Ectodermal cell (in vitro differentiated cells): Measurements from ENCODE around the gene GNG14.
A peak's percentile ranks its signal among the peaks of the same experiment; 100 is the strongest.
"Not testable (repeated sequence)": the region's sequence is repeated elsewhere in the genome, so short reads cannot be mapped to it uniquely, and the experiment has no call there.

ENCODE experiments used
- H3K27ac ChIP-seq: 2 replicates; pipeline ENCODE4 v1.7.0; 2013; ENCODE audit warnings: mild to moderate bottlenecking, low read depth, low read length; ENCODE audit not compliant: insufficient read depth, poor library complexity, severe bottlenecking
- H3K27me3 ChIP-seq: 2 replicates; pipeline ENCODE4 v1.7.0; 2013; ENCODE audit warnings: mild to moderate bottlenecking, low read length; ENCODE audit not compliant: insufficient read depth, control insufficient read depth, poor library complexity, severe bottlenecking
- H3K36me3 ChIP-seq: one replicate; pipeline ENCODE4 v1.7.0; 2013; ENCODE audit warnings: low read length; ENCODE audit not compliant: control insufficient read depth, insufficient read depth
- H3K4me1 ChIP-seq: one replicate; pipeline ENCODE4 v1.7.0; 2013; ENCODE audit warnings: low read length; ENCODE audit not compliant: control insufficient read depth, insufficient read depth
- H3K4me3 ChIP-seq: 2 replicates; pipeline ENCODE4 v1.7.0; 2013; ENCODE audit warnings: low read depth, low read length, control low read depth; ENCODE audit not compliant: insufficient read depth
- H3K9me3 ChIP-seq: 2 replicates; pipeline ENCODE4 v1.7.0; 2013; ENCODE audit warnings: mild to moderate bottlenecking, low read length, moderate library complexity; ENCODE audit not compliant: control insufficient read depth
- WGBS, 2 experiments: methylation state at CpG; one replicate each; pipeline ENCODE4 v1.1.7; 2013; ENCODE audit warnings: missing lambda C conversion rate in 2 of 2; 5-methylcytosine and 5-hydroxymethylcytosine counted together

The GNG14 gene

DNA sequence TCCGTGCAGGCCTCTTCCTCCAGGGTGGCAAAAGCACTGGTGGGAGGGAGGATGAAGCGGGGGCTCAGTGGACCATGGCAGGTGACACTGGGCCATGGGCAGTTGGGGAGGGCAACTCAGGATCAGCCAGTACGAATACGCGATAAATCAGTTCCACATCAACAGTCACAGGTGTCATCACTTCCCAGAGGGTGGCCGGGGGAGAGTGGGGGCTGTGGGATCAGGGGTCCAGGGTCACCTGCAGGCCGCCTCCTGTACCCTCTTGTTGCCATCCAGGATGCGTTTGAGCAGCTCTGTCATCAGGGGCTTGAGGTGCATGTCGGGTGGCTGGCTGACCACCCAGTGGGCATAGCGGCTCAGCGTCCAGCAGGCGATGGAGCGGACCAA is 18.5 kb downstream of the GNG14 start:
- Histone ChIP-seq H3K36me3 (peaks cover 67% of the 10 kb centered on the region), H3K27me3 (no peaks in the 10 kb centered on the region), H3K4me3 (no peak overlapping the region), H3K9me3 (no peaks in the 10 kb centered on the region), H3K27ac (no peak overlapping the region), H3K4me1 (no peaks in the 10 kb centered on the region)
- 97 to 98% methylated on average over 13 of the region's 13 CpGs for WGBS, 2 experiments

DNA sequence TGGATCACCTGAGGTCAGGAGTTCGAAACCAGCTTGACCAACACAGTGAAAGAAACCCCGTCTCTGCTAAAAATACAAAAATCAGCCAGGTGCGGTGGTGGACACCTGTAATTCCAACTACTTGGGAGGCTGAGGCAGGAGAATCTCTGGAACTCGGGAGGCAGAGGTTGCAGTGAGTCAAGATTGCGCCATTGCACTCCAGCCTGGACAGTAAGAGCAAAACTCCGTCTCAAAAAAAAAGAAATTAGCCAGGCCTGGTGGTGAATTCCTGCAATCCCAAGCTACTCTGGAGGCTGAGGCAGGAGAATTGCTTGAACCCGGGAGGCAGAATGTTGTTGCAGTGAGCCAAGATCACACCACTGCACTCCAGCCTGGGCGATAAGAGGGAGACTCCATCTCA is 20.8 kb downstream of the GNG14 start:
- no peaks in the 10 kb centered on the region for H3K4me1 ChIP-seq
- no peak overlapping the region for H3K4me3 ChIP-seq
- H3K27ac ChIP-seq: no peak overlapping the region
- H3K9me3 ChIP-seq: no peaks in the 10 kb centered on the region
- H3K27me3 ChIP-seq: no peaks in the 10 kb centered on the region
- peaks cover 63% of the 10 kb centered on the region for H3K36me3 ChIP-seq
- 94% methylated on average over 8 of the region's 8 CpGs for WGBS, 2 experiments

DNA sequence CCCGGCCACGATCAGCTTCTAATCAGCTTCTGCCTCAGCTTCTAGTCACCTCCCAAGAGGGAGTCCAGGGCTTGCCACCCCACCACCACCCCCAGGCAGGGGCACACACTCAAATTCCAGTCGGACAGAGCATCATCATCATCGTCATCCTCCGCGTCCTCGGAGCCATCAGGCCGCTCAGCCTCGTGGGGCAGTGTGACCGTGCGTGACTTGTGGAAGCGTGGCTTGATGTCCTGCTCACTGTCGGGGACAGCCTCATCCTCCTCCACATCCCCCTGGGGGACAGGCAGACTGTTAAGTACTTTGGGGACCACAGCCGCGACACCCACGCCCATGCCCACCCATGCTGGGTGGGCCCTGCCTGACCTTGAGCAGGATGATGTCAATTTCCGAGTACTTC is 23.4 kb downstream of the GNG14 start:
- no peak overlapping the region for H3K4me3 ChIP-seq
- H3K9me3 ChIP-seq: no peaks in the 10 kb centered on the region

DNA sequence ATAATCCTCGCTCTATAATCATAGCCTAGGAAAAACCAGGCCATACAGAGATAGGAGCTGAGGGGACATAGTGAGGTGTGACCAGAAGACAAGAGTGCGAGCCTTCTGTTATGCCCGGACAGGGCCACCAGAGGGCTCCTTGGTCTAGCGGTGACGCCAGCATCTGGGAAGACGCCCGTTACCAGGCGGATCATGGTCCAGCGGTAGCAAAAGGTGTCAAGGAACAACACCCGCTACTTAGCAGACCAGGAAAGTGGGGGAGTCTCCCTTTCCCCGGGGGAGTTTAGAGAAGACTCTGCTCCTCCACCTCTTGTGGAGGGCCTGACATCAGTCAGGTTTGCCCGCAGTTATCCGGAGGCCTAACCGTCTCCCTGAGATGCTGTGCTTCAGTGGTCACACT is 24.3 kb downstream of the GNG14 start:
- not testable (repeated sequence) for H3K9me3 ChIP-seq, H3K27me3 ChIP-seq, H3K4me1 ChIP-seq, H3K27ac ChIP-seq, H3K4me3 ChIP-seq
- peaks cover 65% of the 10 kb centered on the region for H3K36me3 ChIP-seq
- 75 to 76% methylated on average over 12 to 13 of the region's 14 CpGs for WGBS, 2 experiments

More for the DNA sequence above, 23.4 kb downstream of the GNG14 start:
- no peaks in the 10 kb centered on the region for H3K4me1 ChIP-seq
- no peak overlapping the region for H3K27ac ChIP-seq
- no peaks in the 10 kb centered on the region for H3K27me3 ChIP-seq
- H3K36me3 ChIP-seq: peaks cover 66% of the 10 kb centered on the region
- WGBS, 2 experiments: 96 to 97% methylated on average over 17 of the region's 17 CpGs

DNA sequence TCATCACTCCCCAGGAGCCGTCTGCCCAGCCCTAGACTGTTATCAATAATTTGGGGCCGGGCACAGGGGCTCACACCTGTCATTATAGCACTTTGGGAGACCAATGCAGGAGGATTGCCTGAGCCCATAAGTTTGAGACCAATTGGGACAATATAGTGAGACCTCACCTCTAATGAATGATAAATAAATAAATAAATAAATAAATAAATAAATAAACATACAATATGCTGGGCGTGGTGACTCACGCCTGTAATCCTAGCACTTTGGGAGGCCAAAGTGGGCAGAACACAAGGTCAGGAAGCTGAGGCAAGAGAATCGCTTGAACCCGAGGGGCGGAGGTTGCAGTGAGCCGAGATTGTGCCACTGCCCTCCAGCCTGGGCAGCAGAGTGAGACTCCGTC is 25.5 kb downstream of the GNG14 start:
- H3K4me1 ChIP-seq, H3K9me3 ChIP-seq, H3K4me3 ChIP-seq, H3K27me3 ChIP-seq, H3K27ac ChIP-seq: not testable (repeated sequence)
- H3K36me3 ChIP-seq: peaks cover 65% of the 10 kb centered on the region
- WGBS, 2 experiments: 93 to 95% methylated on average over 9 of the region's 9 CpGs

DNA sequence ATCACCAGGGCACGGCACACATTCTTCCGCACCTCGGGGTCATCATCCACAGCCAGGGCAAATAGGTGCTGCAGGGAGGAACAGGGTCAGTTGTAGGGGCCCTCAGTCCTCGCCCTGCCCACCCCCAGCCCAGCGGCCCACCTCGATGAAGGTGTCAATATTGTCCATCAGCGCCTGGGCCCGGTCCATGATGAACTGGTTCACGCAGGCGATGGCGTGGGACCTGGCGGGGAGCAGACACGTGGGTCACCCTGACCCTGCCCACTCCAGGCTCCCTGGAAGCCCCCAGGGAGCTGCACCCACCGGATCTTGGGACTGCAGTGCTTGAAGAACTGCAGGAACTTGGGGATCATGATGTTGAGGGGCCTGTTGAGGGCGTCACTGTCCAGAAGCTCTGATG is 27.3 kb downstream of the GNG14 start:
- no peaks in the 10 kb centered on the region for H3K27me3 ChIP-seq
- WGBS, 2 experiments: 96 to 97% methylated on average over 15 of the region's 15 CpGs
- H3K36me3 ChIP-seq: peaks cover 55% of the 10 kb centered on the region
- no peaks in the 10 kb centered on the region for H3K9me3 ChIP-seq
- no peak overlapping the region for H3K27ac ChIP-seq
- H3K4me3 ChIP-seq: no peak overlapping the region
- no peaks in the 10 kb centered on the region for H3K4me1 ChIP-seq

DNA sequence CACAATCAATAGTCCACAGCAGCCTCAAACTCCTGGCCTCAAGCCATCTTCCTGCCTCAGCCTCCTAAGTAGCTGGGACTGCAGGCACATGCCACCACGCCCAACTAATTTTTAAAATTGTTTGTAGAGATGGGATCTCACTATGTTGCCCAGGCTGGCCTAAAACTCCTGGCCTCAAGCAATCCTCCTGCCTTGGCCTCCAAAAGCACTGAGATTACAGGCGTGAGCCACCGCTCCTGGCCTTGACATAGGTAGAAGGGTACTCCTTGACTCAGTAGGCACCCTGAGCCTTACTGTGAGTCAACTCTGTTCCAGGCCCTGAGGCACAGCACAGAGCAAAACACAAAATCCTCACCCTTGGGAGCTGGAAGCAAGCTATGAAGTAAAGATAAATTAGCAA is 28.1 kb downstream of the GNG14 start:
- Histone ChIP-seq H3K4me1 (no peaks in the 10 kb centered on the region), H3K27me3 (no peaks in the 10 kb centered on the region), H3K9me3 (no peaks in the 10 kb centered on the region), H3K27ac (no peak overlapping the region), H3K36me3 (peaks cover 48% of the 10 kb centered on the region), H3K4me3 (no peak overlapping the region)
- WGBS, 2 experiments: 96 to 100% methylated on average over 3 of the region's 3 CpGs

DNA sequence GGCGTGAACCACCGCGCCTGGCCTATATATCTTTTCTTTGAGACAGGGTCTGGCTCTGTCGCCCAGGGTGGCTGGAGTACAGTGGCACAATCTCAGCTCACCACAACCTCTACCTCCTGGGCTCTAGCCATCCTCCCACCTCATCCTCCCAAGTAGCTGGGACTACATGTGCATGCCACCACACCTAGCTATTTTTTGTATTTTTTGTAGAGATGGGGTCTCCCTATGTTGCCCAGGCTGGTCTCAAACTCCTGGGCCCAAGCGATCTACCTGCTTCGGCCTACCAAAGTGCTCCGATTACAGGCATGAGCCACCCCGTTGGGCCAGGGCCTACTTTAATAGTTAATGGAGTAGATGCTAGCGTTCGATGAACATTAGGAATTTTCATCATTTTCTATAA is 32.5 kb downstream of the GNG14 start:
- H3K36me3 ChIP-seq: peaks cover 18% of the 10 kb centered on the region

DNA sequence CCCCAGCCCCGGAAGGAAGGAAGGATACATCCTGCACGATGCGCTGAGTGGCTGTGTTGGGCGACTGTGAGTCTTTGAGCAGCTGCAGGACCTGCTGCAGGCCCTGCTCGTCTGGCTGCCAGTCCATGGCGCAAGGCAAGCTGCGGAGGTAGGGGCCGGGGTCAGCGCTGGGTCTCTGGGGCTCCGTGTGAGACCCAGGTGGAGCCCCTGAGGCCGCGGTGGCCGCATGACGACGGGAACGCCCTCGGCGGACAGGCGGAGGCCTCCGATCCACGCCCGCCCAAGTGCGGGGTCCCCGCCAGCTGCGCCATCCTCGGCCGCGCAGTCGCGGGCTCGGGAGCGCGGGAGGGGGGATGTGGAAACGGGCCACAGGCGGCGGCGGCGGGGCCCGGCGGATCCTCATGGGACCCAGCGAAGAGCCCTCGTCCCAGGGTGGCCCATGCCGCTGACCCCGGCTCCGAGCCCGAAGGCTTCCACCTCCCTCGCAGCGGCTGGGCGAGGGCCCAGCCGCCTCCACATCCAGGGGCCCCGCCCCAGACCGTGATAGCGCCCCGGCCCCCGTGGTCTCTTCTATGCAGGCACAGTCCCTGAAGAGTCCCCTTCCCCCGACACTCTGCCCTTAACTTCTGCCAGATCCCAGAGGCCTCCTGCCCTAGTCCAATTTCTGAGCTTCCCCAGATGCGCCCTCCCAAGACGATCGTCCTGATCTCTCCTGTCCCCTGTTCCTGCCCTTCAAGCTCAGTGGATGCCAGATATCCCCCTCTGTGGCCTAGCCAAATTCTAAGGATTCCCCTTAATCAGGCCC is 33.3 kb downstream of the GNG14 start:
- peaks cover 15% of the 10 kb centered on the region for H3K36me3 ChIP-seq
- WGBS, 2 experiments: 22% methylated on average over 59 of the region's 59 CpGs
- peak overlapping the region; percentile 65 for H3K4me3 ChIP-seq
- no peaks in the 10 kb centered on the region for H3K4me1 ChIP-seq
- H3K9me3 ChIP-seq: no peaks in the 10 kb centered on the region
- H3K27ac ChIP-seq: peak overlapping the region; percentile 86
- H3K27me3 ChIP-seq: no peaks in the 10 kb centered on the region

More for the DNA sequence above, 32.5 kb downstream of the GNG14 start:
- H3K9me3 ChIP-seq: no peaks in the 10 kb centered on the region
- no peak overlapping the region for H3K27ac ChIP-seq
- H3K27me3 ChIP-seq: no peaks in the 10 kb centered on the region
- peak overlapping the region; percentile 65 for H3K4me3 ChIP-seq
- 93 to 96% methylated on average over 10 of the region's 10 CpGs for WGBS, 2 experiments
- H3K4me1 ChIP-seq: no peaks in the 10 kb centered on the region

DNA sequence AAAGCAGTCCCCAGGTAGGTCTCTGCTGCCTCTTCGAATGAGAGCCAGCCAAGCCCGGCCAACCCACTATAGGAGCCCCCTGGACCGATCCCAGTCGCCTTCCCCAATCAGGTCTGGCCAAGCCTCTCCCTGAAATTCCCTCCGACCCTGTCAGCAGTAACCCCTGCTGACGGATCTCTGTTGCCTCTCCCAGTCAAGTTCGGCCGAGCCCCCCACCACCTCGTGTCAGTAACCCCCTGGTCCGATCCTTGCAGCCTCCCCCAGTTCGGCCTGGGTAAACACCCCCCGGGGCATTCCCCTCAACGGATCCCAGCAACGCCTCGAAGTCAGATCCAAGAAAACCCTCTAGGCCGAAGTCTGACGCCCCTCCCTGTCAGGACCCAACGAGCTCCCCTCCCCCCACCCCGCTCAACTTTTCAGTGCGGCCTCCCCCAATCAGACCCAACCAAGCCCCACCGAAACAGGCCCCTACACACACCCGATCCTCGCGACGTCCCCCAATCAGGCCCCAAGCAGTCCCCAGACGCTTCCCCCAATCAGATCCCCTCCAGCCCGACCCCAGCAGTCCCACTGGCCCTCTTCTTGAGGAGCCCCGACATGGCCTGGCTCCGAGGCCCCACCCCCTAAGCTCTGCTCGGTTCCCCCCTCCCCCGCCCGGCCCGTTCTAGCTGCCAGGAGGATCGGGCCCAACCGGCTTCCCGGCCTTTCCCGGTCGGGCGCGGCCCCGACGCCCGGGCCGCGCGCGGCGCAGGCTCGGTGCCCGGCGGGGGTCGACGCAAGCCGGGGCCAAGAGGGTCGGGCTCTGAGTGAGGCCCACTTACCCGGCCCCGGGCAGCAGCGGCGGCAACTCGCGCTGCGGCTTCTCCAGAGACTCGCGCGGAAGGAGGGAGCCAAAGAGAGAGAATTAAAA is 34.1 kb downstream of the GNG14 start:
- no peaks in the 10 kb centered on the region for H3K27me3 ChIP-seq
- H3K4me3 ChIP-seq: peak overlapping the region; percentile 65
- H3K4me1 ChIP-seq: no peaks in the 10 kb centered on the region
- peaks cover 8% of the 10 kb centered on the region for H3K36me3 ChIP-seq
- H3K9me3 ChIP-seq: no peaks in the 10 kb centered on the region
- WGBS, 2 experiments: 1% methylated on average over 63 to 65 of the region's 65 CpGs
- H3K27ac ChIP-seq: peak overlapping the region; percentile 86
